ENCODE results near the gene IKBKE. TPM values are rescaled to one million over a fixed set of nuclear protein-coding genes. Genes with fewer than 3 reads are reported as not detected.

IKBKE gene
- total and polyA plus RNA-seq, 2 donors from 2014 or later: 3.4 to 14.5 TPM

- no peaks in the 10 kb centered on the region for H3K9me3 ChIP-seq (ENCODE audit: control insufficient read depth in 2 of 3, insufficient read depth in 1 of 3, low read length in 3 of 3)
- TF ChIP-seq CTCF (IDR thresholded peaks at IDR 0.05; ENCODE audit: borderline replicate concordance, extremely low read depth, insufficient read depth): peak; percentile 89
- H3K36me3 ChIP-seq (ENCODE audit: control insufficient read depth in 2 of 3, insufficient read depth in 3 of 3, low read length in 3 of 3): no peaks in the 10 kb centered on the region
- peaks cover 0 to 4% (median 0%) of the 10 kb centered on the region in 3 donors for H3K4me1 ChIP-seq (ENCODE audit: control insufficient read depth in 2 of 3, insufficient read depth in 2 of 3, low read depth in 1 of 3, low read length in 3 of 3)
- H3K27me3 ChIP-seq (ENCODE audit: control insufficient read depth, insufficient read depth, low read length): no peaks in the 10 kb centered on the region
- FAIRE-seq: no peak
- intact Hi-C loops (cut with DNase I): loop anchor here (5.0 kb wide), 1 partner anchor 38 kb away; no protein-coding TSS in a partner anchor
- no peak overlapping the region for H3K4me3 ChIP-seq (ENCODE audit: low read length in 3 of 3)
- peak; percentile 80 to 88 (median 82) for DNase-seq
- H3K27ac ChIP-seq (ENCODE audit: low read depth in 2 of 2, low read length in 2 of 2): no peak overlapping the region
- no peak overlapping the region for H3K9ac ChIP-seq (ENCODE audit: low read length in 3 of 3)
Measured at GRCh38 chr1:206544562-206545257, 74.4 kb downstream of the IKBKE start.

- no peaks in the 10 kb centered on the region for H3K36me3 ChIP-seq (ENCODE audit: control insufficient read depth in 2 of 3, insufficient read depth in 3 of 3, low read length in 3 of 3)
- H3K4me1 ChIP-seq (ENCODE audit: control insufficient read depth in 2 of 3, insufficient read depth in 2 of 3, low read depth in 1 of 3, low read length in 3 of 3): no peaks in the 10 kb centered on the region
- no peak overlapping the region for H3K27ac ChIP-seq (ENCODE audit: low read depth in 2 of 2, low read length in 2 of 2)
- no peak for TF ChIP-seq CTCF (IDR thresholded peaks at IDR 0.05; ENCODE audit: borderline replicate concordance, extremely low read depth, insufficient read depth)
- intact Hi-C loops (cut with DNase I): loop anchor here (5.0 kb wide), 1 partner anchor 37 kb away; no protein-coding TSS in a partner anchor
- no peak overlapping the region for H3K4me3 ChIP-seq (ENCODE audit: low read length in 3 of 3)
- FAIRE-seq (no peak), DNase-seq (peak in 1 of 5 donors; percentile 4)
- H3K27me3 ChIP-seq (ENCODE audit: control insufficient read depth, insufficient read depth, low read length): no peaks in the 10 kb centered on the region
- no peaks in the 10 kb centered on the region for H3K9me3 ChIP-seq (ENCODE audit: control insufficient read depth in 2 of 3, insufficient read depth in 1 of 3, low read length in 3 of 3)
- no peak overlapping the region for H3K9ac ChIP-seq (ENCODE audit: low read length in 3 of 3)
Measured at GRCh38 chr1:206545351-206545750, 75.1 kb downstream of the IKBKE start.

Small RNA genes lying within 50 kb of the gene (microRNA-seq; reads per million reads assigned to microRNA genes)
- gene MIR6769B: not detected

Other genes with a start within 250 kb of the IKBKE start
- gene RASSF5, start 37.1 kb downstream of the IKBKE start, total RNA-seq: 18.8 TPM
- 2.4 TPM for gene RASSF5, start 37.1 kb downstream of the IKBKE start, polyA plus RNA-seq (ENCODE audit: insufficient read depth, low read depth, low replicate concordance)
- 45.1 TPM for gene EIF2D, start 142.0 kb downstream of the IKBKE start, total RNA-seq
- 44.5 TPM for gene EIF2D, start 142.0 kb downstream of the IKBKE start, polyA plus RNA-seq (ENCODE audit: insufficient read depth, low read depth, low replicate concordance)
- gene DYRK3, start 165.1 kb downstream of the IKBKE start, total RNA-seq: 12.7 TPM
- gene DYRK3, start 165.1 kb downstream of the IKBKE start, polyA plus RNA-seq (ENCODE audit: insufficient read depth, low read depth, low replicate concordance): 3.5 TPM
- gene MAPKAPK2, start 214.4 kb downstream of the IKBKE start, total RNA-seq: 113 TPM
- 84.5 TPM for gene MAPKAPK2, start 214.4 kb downstream of the IKBKE start, polyA plus RNA-seq (ENCODE audit: insufficient read depth, low read depth, low replicate concordance)